NCI-H748 (cell line): ENCODE measurements around the gene CANT1.
A peak's percentile ranks its signal among the peaks of the same experiment; 100 is the strongest.
"Not testable (repeated sequence)": the region's sequence is repeated elsewhere in the genome, so short reads cannot be mapped to it uniquely, and the experiment has no call there.

Source experiments
- DNase-seq: peaks from one replicate; lab custom pipeline; 2025; ENCODE audit not compliant: unreplicated experiment; lab: John Stamatoyannopoulos, UW

Gene CANT1

DNA sequence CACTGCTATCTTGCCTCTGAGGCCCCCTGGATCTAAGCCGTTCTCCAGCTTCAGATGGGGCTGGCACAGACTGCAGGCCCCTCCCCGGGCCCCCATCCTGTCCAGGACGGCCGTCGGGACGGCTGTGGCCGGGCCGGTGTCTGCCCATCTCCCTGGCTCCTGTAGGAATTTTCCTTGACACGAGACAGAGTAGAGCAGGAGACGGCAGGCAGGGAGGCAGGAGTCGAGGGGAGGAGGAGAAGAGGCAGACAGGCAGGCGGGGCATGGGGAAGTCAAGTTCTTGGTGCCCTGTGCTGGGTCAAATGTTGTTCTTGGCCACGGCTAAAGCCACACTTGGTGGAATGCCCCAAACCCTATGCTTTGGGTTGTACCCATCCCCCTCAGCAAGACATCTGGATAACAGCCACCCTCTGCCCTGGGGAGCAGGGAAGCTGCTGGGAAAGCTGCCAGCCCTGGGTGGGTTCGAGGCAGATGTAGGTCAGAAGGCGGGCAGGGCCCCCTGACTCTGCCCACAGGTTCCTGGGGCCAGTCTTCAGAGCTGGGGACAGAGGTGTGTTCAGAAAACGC, 18.4 kb upstream of the CANT1 start:
- DNase-seq: no peak

DNA sequence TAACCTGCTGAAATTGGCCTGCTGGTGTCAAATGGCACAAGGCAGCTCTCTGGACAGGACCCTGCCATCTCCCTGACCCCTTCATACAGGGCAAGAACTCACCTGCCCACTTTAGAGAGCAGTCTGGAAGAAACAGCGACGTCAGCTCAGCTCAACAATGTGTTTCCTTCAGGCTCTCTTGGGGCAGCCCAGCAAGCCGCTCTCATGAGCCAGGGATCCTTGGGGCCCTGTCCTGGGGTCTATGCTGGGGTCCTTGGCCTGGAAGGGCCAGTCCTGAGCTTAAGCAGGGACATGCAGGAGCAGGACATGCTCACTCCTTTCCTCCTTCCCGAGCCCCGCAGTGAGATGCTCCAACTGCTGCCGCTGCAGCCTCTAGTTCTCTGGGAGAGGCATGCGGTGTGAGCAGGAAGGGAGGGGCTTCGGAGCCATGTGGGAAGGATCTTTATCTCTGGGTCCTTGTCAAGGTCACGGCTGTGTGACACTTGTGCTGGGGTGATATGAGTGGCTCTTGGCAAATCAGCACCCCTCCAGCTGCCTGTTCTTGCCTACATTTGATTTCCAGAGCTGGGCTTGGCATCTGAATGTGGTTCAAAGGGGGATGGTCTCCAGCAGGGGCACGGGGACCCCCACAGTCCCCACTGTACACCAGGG, 17.8 kb upstream of the CANT1 start:
- DNase-seq: no peak

DNA sequence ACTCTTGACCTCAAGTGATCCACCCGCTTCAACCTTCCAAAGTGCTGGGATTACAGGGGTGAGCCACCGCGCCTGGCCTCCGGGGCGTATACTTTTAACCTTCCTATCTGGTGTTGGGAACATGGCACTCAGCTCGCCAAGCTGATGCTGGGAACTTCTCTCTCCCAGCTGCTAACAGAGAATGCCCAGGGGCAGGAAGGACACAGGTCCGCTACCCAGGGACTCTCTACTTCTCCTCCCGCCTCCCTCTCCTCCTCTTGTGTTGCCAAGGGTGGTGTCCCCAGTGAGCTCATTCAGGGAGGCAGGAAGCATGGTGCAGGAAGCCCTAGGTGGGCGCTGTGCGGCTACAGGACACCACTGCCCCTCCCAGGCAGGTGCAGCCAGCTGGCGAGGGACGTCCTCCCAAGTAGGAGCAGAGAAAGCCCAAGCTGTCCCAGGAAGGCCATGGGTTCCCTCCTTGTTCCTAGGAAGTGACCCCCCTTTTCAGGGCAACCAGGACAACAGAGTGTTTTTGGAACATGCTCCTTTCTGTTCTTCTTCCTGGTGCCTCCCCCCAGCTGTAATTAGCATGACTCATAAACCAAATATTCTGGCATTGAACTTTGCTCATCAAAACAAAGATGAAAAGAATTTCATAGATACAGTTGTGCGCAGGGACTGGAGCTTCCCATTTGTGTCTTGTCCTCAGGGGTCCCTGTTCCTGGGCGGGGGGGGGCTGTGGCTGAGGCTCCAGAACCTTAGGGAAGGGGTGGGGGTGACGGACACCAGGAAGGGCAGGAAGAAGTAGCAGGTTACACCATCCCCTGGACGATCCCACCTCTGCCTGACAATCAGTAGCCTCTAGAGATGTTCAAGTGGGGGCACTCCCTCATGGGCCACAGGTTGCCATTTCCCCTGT, 17.1 kb upstream of the CANT1 start:
- DNase-seq: peak; percentile 31

DNA sequence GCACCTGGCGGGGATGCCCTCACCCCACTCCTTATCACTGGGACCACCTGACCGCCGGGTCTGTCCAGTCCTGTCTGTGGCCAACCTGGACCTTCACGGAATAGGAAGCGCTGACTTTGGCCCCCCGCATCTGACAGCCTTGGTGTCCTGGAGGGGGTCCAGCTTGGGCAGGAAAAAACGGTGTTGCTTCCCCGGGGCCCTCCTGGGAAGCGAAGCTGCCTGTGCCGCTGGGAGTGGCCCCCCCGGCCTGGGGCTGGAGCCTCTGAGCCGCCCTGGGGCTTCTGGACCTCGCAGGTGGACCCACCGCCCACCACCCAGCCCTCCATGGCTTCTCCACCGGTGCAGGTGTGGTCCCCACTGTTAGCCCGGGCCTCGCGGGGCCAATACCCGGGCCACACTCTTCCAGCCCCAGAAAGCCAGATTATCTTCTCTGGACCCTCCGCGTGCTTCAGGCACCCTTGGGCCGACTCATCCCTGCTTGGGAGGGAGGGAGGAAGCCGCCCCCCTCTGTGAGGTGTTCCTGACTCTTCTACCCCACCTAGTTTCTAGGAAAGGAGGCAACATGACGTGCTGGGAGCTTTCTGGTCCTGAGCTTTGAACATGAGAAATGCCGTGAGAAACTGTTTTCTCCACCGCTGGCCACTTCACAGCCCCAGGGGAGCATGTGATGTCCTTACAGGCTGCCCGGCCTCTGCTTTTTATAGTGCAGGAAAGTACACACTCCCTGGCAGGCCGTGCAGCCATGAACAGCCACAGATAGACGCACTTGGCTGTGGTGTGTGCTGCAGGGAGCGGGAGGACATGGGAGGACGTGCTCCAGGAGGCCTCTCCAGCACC, 15.6 kb upstream of the CANT1 start:
- DNase-seq: no peak

DNA sequence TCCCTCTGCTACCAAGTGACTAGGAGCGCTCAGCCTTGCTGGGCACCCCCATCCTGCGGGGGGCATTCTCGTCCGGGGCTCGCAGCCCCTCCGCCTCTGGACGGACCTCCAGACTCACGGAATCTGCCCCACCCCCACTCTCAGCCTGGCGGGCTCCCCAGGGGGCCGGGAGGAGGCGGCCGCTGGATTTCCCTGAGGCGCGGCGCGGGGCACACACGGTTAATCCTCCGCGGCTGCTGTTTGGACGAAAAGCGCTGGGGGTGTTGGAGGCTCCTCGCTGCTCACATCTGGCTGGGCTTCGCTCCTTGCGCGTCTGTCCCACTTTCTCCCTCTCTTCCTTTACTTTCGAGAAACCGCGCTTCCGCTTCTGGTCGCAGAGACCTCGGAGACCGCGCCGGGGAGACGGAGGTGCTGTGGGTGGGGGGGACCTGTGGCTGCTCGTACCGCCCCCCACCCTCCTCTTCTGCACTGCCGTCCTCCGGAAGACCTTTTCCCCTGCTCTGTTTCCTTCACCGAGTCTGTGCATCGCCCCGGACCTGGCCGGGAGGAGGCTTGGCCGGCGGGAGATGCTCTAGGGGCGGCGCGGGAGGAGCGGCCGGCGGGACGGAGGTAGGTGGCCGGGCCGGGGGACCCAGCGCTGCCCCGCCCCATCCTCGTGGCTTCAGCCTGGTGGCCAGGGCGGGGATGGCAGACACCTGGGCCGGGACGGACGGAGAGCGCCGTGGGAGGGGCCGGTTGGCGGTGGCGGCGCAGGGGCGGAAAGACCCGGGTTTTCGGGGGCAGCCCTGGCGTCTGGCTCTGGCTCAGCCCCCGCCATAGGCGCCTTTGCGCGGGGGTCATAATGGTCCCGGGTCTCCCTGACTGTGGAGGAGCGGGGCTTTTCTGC, 14.6 kb upstream of the CANT1 start, which contains the start of gene C1QTNF1:
Gene C1QTNF1, plus strand, starts transcription at position 284 of the 886 bp plus-strand sequence. CDS start 19,800 bp downstream, outside the sequence.
- DNase-seq: peak; percentile 49

DNA sequence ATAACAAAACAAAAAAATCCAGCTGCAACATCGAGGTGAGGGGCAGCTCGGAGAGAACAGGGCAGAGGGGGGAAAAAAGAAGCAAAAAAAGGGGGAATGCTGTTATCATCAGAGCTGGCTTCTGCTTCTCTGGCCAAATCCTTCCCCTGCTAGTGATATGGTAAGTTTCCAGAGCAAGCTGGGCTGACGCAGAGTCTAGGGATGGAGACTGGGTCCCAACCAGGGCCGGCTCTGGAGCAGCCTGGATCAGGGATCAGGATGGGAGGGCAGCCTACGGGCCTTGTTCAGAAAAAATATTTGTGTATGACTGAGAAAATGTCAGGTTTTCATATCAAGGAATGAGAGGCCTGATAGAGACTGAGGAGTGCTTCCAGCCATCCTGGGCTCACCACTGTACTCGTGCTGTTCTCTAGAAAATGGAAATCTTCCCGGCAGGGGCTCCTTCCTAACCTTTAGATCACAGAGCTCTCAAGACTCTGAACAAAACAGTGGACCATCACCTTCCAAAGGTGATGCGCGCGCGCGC, 13.7 kb upstream of the CANT1 start:
- no peak for DNase-seq

DNA sequence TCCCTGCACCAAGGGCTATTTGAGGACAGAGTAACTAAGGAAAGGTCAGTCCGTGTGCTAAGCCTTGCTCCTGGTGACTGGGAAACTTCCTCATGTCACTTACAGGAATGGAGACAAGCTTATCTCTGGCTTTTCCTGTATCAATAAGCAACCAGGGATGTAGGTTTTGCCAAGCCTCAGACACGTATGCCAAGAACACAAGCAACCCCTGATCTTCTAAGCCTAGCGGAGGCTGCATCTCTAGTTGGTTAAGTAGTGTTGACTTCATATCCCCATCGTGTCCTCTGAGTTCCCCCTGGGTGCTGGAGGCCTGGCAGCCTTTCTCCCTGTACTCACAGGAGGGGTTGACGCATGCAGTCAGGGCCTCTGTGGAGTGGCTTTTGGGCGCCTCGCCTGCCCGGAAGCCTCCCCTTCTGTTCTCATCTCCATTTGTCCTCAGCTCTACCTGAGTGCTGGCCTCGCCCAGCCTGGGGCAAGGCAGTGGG, 13.0 kb upstream of the CANT1 start:
- no peak for DNase-seq

DNA sequence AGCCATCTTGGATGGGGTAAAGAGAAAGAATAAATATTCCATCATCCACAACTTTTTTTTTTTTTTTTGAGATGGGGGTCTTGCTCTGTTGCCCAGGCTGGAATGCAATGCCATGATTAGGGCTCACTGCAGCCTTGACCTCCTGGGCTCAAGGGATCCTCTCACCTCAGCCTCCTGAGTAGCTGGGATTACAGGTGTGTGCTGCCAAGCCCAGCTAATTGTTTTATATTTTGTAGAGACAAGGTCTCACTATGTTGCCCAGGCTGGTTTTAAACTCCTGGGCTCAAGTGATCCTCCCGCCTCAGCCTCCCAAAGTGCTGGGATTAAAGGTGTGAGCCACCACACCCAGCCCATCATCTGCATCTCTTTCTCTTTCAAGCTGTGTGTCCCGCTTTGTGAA, 12.4 kb upstream of the CANT1 start:
- DNase-seq: not testable (repeated sequence)

DNA sequence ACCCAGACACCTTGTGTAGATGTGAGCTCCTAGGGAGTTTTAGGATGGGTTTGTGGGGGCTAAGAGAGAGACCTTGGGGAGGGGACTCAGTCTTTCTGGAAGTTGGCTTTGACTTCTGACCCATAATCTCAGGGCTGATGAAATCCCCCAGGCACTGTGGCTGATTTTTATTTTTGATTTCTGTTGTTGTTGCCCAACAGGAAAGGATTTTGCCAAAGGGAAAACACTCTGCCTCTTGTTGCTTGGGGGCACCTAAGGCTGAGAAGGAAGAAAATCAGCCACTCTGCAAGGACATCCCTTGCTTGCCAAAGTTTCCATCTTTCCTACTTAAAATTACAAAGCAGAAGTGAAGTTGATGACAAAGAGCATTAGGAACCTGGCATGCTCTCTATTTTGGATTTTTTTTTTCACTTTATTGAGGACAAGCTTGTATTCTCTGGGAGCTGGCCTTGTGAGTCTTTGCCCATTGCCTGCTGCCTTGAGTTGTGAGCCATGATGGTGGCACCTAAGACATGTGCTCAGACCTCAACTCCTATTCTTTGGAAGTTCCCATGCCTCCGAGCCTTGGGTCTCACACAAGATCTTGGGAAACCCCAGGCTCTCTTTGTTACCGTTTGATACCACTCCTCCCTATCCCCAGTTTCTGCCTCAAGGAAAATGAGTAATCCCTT, 11.2 kb upstream of the CANT1 start:
- no peak for DNase-seq

DNA sequence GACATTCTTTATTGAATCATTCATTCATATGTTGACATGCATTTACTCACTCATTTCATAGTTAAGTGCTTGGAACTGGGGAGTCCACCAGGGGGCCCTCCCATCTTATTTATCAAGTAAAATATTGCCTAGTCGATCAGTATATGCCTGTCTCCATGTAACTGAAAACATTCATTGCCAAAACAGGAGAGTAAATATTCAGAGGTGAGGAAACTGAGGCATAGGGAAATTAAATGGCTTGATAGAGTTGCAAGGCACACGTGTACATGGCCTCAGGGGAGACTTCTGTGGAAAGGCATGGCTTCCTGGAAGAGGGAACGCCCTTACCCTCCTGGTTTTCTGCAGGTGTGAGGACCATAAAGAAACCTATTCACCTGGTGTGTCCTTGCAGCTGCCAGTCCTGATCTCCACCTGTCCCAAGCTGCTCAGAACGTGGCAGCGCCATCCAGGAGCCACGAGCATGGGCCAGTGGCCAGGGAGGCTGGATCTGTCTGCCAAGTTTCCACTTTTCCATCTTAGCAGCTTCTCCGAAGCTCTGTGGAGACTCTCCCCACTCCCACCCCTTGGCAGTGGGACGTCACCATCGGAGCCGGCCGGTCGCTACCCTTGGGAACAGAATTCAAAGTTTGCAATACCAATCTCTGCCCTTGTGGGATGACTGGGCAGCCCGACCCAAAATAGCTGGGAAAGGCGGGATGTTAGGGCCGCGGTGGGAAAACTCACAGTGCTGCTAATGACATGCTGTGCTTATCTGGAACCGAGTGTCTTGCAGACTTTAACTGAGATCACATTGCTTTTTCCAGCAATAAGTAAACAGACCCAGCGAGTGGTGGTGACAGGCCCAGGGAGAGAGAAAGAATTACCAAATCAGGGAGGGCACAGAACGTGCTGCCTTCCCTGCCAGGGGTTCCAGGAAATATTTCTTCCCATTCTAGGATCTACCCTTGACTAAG, 10.3 kb upstream of the CANT1 start:
- peak; percentile 45 for DNase-seq

DNA sequence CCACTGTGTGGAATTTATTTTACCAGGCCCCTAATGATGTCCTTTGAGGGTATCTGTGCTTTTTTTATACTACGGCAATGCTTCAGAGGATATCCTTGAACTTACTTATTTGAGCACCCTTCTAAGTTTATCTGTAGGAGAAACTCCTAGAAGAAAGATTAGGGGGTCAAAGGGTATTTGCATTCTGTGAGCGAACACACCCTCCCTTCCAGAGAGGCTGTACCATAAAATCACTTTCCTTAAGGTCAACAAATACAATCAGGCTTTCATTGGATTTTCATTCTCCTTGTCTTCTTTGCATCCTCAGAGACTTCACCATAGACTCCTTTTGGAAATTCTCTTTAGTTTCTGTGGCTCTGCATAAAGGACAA, 9.7 kb upstream of the CANT1 start:
- no peak for DNase-seq

DNA sequence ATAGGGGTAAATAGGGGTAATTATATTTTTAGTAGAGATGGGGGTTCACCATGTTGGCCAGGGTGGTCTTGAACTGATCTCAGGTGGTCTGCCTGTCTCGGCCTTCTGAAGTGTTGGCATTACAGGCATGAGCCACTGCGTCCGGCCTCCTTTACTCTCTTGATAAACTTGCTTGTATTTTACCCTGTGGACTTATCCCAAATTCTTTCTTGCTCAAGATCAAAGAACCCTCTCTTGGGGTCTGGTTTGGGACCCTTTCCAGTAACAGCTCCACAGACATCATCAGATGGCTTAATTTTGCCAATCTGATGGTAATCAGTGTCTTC, 8.8 kb upstream of the CANT1 start:
- no peak for DNase-seq

DNA sequence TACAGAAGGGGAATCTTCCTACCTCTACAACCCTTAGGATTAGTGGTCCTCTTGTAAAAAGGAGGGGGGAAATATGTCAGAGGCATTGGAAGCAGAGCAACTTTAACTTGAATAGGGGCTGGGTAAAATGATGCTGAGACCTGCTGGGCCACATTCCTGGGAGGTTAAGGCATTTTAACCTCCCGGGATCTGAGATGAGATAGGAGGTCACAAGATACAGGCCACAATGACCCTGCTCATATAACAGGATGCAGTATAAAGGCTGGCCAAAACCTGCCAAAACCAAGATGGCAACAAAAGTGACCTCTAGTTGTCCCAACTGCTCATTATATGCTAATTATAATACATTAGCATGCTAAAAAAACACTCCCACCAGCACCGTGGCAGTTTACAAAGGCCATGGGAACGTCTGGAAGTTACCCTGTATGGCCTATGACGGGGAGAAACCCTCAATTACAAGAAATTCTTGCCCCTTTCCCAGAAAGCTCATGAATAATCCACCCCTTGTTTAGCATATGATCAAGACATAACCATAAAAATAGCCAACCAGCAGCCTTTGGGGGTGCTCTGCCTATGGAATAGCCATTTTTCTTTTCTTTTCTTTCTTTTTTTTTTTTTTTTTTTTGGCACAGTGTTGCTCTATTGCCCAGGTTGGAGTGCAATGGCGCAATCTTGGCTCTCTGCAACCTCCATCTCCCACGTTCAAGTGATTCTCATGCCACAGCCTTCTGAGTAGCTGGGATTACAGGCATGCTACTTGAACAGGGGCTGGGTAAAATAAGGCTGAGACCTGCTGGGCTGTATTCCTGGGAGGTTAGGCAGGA, 8.2 kb upstream of the CANT1 start:
- DNase-seq: no peak

DNA sequence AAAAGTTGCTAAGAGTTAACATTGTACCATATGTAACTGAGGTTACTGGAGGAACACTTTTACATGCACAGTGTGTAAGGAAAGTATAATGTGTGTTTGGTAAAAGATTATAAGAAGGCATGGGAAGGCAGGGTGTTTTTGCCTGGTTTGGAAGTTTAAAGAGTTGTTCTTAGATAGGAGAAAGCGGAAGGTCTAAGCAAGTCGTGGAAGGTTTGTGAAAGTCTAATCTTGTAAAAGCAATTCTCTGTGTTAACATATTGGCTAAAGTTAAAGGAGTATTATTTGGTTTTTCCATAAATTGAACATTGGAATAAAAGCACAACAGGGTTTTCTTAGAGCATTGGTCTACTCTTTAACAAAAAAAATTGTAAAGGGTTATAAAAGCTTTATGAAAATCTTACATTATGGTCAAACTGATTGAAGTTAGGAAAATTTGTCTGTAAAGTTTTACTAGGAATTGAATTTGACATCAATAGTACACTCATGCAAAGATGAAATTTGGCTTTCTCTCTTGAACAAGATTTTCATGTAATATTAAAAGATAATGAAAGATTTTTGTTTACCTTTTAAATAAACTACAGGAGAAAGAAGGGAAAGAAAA, 4.7 kb upstream of the CANT1 start:
- no peak for DNase-seq

DNA sequence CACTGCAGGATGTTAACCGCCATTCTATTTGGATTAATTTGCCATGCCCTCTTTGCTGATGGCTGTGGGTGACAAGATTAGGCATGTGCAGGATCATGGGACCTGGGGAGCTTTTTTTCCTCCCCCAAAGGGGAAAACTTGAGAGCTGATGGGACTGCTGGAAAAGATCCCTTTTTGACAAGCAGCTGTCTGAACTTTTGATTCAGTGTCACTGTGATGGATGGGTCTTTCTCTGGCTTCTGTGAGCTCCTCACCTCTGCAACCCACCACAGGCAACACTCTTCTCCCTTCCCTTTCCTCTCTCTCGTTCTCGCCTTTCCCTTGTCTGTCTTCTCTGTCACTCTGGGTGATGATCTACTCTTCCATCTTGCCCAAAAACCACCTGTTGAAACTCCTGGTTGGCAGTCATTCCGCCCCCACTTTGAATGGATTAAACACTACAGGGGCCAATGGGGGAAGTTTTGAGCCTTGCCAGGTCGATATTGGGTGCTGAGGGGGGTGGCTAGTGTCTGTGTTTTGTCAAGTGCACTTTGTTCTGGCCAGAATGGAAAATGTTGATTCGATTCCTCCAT, 3.1 kb upstream of the CANT1 start:
- DNase-seq: no peak

DNA sequence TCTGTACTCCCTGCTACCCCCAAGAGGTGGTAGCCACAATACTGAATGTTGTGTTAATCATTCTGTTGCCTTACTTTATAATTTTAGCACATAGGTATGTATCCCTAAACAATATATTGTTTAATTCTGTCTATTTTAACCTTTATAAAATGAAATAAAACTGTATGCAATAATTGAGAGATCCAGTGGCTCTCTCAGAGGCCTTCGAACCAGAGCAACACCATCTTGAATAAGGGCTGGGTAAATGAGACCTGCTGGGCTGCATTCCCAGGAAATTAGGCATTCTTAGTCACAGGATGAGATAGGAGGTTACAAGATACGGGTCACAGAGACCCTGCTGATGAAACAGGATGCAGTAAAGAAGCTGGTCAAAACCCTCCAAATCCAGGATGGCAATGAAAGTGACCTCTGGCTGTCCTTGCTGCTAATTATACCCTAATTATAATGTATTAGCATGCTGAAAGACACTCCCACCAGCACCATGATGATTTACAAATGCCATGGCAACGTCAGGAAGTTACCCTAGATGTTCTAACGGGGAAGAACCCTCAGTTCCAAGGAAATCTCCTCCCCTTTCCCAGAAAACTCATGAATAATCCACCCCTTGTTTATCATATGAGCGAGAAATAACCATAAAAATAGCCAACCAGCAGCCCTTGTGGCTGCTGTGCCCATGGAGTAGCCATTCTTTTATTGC, 2.0 kb upstream of the CANT1 start:
- no peak for DNase-seq
